ENCODE data around the gene OBSCN. TPM values are rescaled to one million over a fixed set of nuclear protein-coding genes. Genes with fewer than 3 reads are reported as not detected.

Gene OBSCN
- total RNA-seq, 1 experiment from 2014 or later: 33.3 TPM

DNA sequence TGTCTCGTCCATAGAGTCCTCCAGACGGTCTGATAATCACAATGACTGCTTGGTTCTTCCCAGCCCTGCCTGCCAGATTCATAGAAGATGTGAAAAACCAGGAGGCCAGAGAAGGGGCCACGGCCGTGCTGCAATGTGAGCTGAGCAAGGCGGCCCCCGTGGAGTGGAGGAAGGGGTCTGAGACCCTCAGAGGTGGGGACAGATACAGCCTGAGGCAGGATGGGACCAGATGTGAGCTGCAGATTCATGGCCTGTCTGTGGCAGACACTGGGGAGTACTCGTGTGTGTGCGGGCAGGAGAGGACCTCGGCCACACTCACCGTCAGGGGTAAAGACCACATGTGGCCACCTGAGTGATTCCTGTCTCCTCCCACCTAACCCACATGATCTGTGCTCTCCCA lies 86.9 kb downstream of the OBSCN start:
- peaks cover 28 to 46% of the 10 kb centered on the region in 2 experiments for H3K9me3 Mint-ChIP-seq
- H3K36me3 Mint-ChIP-seq (ENCODE audit: insufficient read depth in 1 of 3, low read depth in 3 of 3): peaks cover 52 to 69% (median 68%) of the 10 kb centered on the region in 3 experiments

More for the DNA sequence above, 86.9 kb downstream of the OBSCN start:
- Histone ChIP-seq H3K4me2 (ENCODE audit: insufficient read depth, insufficient read length, low read length) (no peak overlapping the region), H4K5ac (ENCODE audit: insufficient read length, low read depth, low read length) (no peak overlapping the region), H2BK12ac (ENCODE audit: insufficient read length, low read depth, low read length) (no peak overlapping the region), H2BK120ac (ENCODE audit: low read depth, low read length, poor library complexity, severe bottlenecking) (no peak overlapping the region), H3K23me2 (ENCODE audit: insufficient read length, low read depth, low read length, poor library complexity, severe bottlenecking) (no peaks in the 10 kb centered on the region), H4K91ac (ENCODE audit: insufficient read length, low read depth, low read length) (no peak overlapping the region), H3T11ph (ENCODE audit: low read length) (no peak overlapping the region), H3K14ac (ENCODE audit: insufficient read depth, low read length) (no peak overlapping the region), H3K9ac (ENCODE audit: extremely low read depth, insufficient read length, low read length) (no peak overlapping the region), H3K4me1 (ENCODE audit: insufficient read depth, low read length) (no peaks in the 10 kb centered on the region), H2AK5ac (ENCODE audit: insufficient read length, low read length) (no peak overlapping the region), H3K9me3 (ENCODE audit: control insufficient read depth, low read depth, low read length) (peaks cover 13% of the 10 kb centered on the region), H3K18ac (ENCODE audit: insufficient read length, low read depth, low read length) (no peak overlapping the region), H3K27ac (ENCODE audit: insufficient read length, low read depth, low read length) (no peak overlapping the region), H2BK5ac (ENCODE audit: insufficient read length, low read length) (no peak overlapping the region), H2AFZ (ENCODE audit: low read length) (no peak overlapping the region), H3K27me3 (ENCODE audit: insufficient read depth, low read length) (no peaks in the 10 kb centered on the region), H4K8ac (replicated peaks; ENCODE audit: insufficient read length, low read depth, low read length) (no peak overlapping the region), H2BK20ac (ENCODE audit: low read depth, low read length, poor library complexity, severe bottlenecking) (no peak overlapping the region), H3K4ac (ENCODE audit: low read depth, low read length) (no peak overlapping the region), H4K20me1 (ENCODE audit: control insufficient read depth, insufficient read depth, insufficient read length) (no peaks in the 10 kb centered on the region), H3K23ac (ENCODE audit: insufficient read length, low read depth, low read length) (no peak overlapping the region), H2BK15ac (ENCODE audit: low read depth, low read length) (no peak overlapping the region), H3K56ac (ENCODE audit: insufficient read length, low read depth, low read length) (no peak overlapping the region), H3K79me2 (ENCODE audit: insufficient read depth, low read length) (no peaks in the 10 kb centered on the region), H3K79me1 (ENCODE audit: insufficient read depth, low read depth, low read length, poor library complexity, severe bottlenecking) (no peaks in the 10 kb centered on the region)
- no peaks in the 10 kb centered on the region for H3K4me1 Mint-ChIP-seq
- TF ChIP-seq, protein P1, sequence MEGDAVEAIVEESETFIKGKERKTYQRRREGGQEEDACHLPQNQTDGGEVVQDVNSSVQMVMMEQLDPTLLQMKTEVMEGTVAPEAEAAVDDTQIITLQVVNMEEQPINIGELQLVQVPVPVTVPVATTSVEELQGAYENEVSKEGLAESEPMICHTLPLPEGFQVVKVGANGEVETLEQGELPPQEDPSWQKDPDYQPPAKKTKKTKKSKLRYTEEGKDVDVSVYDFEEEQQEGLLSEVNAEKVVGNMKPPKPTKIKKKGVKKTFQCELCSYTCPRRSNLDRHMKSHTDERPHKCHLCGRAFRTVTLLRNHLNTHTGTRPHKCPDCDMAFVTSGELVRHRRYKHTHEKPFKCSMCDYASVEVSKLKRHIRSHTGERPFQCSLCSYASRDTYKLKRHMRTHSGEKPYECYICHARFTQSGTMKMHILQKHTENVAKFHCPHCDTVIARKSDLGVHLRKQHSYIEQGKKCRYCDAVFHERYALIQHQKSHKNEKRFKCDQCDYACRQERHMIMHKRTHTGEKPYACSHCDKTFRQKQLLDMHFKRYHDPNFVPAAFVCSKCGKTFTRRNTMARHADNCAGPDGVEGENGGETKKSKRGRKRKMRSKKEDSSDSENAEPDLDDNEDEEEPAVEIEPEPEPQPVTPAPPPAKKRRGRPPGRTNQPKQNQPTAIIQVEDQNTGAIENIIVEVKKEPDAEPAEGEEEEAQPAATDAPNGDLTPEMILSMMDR (conservative IDR thresholded peaks at IDR 0.05): no peak
- H3K4me3 Mint-ChIP-seq: no peak overlapping the region
- peak overlapping the region in 2 of 3 experiments; percentile 49 to 79; a peak in 1 of 7 replicates for H3K27ac Mint-ChIP-seq
- no CpG with 5 or more reads among the region's 10 CpGs for WGBS (ENCODE audit: extremely low coverage, insufficient read length, low lambda C conversion rate)
- DNase-seq: no peak
- peaks cover 9% of the 10 kb centered on the region for H3K27me3 Mint-ChIP-seq (ENCODE audit: low read depth)

Data from H9 (cell line).